Activated naive CD4-positive, alpha-beta T cell (primary cell): ENCODE results near the gene ALDH9A1.
"Not testable (repeated sequence)": the region's sequence is repeated elsewhere in the genome, so short reads cannot be mapped to it uniquely, and the experiment has no call there.

Experiments
- DNase-seq, 4 experiments: peaks; one replicate each; lab custom pipeline; 2025; lab: John Stamatoyannopoulos, UW

The ALDH9A1 gene

DNA sequence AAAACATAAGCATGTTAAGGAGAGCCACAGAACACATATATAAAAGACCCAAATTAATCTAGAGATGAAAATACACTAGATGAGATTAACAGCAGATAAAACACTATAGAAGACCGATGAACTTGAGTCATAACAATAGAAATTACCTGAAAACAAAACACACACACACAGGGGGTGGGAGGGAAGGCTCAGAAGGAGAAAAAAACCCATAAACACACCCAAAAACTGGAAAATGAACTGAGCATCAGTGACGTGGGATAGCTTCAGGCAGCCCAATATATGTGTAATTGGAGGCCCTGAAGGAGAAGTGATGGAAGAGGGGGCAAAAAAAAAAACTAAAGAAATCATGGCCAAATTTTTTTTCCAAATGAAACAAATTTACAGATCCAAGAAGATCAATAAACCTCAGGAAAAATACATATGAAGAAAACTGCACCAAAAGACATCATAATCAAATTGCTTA lies 11.4 kb downstream of the ALDH9A1 start:
- DNase-seq = no peak

DNA sequence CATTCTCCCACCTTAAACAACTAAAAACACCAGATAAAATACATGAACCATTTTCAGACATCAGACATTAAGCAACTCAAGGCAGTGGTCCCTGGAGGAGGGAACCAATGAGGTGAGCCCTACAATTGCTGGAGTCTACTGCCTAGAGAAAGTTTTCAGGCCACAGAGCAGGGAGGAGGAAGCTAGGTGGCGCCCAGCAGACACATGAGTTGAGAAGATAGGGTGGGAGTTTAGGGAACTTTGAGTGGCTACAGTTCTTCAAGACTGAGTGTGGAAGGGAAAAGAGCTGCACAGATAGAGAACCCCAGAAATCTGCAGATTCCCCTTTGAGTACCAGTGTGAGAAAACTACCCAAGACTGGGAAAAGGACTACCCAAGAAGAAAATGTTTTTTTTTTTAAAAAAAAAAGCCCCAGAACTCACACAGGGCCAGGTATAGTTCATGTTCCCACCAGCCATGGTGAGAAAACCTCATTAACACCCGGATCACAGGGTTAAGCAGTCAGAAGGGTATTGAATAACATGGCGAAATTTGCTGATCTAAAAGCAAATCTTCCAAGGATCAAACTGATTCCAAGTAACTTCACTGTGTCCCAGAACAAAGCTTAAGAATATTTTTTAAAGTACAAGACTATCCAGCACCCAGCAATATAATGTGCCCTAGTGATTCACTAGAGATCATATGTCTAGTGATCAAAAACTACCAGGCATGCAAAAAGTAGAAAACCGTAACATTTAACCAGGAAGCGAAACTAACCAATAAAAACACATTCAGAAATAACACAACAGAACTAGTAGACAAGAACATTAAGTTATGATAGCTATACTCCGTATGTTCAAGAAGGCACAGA lies 12.0 kb downstream of the ALDH9A1 start:
- DNase-seq = no peak

DNA sequence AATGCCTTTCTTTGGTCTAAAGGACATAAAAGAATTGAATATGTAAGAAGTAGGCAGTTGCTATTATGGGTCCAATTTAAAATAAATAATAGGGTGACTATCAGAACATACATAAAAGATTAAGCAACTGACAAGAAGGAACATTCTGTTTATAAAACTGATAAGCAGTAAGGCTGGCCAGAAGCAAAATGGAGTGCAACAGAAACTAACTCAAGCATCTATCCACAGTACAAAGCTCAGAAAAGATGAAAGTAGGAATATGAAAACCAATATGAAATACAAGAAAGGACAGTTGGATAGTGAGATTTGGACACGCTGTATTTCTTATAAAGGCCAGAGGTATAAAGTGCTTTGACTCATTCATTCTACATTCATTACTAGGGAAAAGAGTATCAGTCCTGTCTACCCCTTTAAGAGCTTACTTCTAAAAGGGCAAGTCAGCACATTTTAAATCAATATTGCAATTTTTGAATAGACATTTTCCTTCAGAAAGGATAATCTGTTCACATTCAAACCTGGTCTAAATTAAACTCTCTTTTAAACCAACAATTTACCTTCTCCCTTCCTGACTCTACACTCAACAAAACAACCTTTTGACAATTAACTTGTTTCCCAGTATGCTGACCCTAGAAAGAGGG lies 14.4 kb downstream of the ALDH9A1 start:
- DNase-seq = no peak

DNA sequence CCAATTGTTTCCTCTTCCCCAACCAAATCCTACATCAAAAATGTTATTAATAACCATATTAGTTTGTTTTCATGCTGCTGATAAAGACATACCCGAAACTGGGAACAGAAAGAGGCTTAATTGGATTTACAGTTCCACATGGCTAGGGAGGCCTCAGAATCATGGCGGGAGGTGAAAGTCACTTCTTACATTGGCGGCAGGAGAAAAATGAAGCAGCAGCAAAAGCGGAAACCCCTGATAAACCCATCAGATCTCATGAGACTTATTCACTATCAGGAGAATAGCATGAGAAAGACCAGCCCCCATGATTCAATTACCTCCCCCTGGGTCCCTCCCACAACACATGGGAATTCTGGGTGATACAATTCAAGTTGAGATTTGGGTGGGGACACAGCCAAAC lies 17.6 kb downstream of the ALDH9A1 start:
- DNase-seq = not testable (repeated sequence)

DNA sequence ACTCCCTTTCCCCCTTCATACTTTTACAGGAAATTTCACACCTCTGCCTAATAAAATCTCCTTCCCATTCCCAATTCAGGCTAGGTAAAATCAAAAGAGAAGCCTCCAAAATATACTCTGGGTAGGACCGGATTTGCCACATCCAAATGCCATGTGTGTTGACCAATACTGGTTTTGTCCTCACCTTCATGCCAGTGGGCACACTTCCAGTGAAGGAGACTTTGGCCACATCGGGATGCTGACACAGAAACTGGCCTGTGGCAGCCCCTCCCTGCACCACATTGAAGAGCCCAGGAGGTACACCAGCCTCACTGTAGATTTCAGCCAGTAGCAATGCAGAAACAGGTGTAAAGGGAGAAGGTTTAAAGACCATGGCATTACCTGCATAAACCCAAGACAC lies 18.1 kb downstream of the ALDH9A1 start:
- no peak for DNase-seq

DNA sequence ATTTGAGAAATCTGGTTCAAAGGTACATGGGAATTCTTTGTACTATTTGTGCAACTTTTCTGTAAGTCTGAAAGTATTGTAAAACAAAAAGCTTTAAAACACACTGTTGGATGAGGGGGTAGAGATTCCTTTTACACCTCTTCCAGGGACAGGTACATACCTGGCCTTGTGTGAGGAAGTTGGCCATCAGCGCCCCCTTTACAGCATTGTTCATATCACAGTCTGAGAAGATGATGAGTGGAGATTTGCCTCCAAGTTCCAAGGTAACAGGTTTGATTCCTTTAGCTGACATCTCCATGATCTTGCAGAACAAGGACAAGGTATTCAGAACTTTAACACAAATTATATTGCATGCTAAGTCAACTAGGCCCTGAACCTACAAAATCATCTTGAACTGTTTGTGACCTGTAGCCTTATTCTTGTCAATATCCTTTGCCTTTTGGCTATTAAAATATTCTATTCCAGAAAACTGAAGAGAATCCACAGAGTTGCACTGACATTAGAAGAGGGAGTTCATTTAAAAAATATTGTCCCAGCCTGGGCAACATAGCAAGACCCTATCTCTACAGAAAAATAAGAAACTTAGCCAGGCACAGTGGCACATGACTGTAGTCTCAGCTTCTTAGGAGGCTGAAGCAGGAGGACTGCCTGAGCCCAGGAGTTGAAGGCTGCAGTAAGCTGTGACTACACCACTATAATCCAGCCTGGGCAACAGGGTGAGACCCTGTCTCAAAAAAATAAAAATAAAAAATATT lies 18.9 kb downstream of the ALDH9A1 start:
- DNase-seq = no peak

DNA sequence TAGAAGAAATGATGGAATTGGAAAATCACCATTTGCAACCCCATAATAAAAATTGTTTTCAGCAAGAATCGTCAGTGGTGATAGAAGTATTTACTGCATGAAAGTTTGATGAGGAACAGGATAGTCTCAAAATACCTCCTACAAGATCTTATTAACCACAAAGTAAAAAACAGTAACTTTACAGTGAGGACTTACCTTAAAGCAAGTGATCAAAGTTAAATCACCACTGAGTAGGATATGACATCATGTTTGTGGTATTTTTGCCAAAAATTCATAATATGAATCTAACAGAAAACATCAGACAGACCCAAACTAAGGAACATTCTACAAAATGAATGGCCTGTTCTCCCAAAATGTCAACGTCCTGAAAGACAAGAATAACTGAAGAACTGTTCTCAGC lies 19.9 kb downstream of the ALDH9A1 start:
- DNase-seq = no peak

DNA sequence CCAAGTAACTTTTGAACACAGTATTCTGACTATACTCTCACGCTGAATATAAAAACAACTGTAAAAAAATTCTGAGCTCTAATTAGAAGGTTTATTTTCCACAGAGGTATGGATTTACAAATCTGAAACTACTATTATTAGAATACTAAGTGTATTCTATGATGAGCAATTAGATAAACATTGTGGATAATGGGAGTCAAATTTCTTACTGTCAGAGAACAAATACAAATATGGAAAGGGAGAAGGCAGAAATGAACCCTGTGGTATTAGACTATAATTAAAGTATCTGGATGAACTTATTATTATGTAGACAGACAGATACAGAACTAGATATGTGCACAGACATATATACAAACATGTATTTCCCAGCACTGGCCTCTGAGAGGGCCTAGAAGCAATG lies 22.6 kb downstream of the ALDH9A1 start:
- DNase-seq = no peak

DNA sequence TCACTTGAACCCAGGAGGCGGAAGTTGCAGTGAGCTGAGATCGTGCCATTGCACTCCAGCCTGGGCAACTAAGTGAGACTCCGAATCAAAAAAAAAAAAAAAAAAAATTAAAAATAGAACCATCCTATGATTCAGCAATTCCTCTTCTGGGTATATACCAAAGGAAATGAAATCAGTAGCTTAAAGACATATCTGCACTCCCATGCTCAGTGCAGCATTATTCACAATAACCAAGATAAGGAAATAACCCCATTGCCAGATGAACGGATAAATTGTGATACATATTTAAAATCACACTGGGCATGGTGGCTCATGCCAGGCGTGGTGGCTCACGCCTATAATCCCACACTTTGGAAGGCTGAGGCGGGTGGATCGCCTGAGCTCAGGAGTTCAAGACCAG lies 23.8 kb downstream of the ALDH9A1 start:
- DNase-seq = no peak

DNA sequence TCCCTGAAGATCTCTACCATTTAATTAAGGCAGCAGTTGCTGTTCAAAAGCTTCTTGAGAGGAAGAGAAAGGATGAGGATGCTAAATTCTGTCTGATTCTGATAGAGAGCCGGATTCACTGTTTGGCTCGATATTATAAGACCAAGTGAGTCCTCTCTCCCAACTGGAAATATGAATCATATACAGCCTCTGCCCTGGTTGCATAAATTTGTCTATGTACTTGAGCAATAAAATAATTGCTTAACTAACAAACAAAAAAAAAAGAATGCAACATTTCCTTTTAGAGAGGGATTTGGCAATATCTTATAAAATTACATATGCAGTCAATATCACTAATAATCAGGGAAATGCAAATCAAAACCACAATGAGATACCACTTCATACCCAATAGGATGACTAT lies 26.8 kb downstream of the ALDH9A1 start:
- no peak for DNase-seq

DNA sequence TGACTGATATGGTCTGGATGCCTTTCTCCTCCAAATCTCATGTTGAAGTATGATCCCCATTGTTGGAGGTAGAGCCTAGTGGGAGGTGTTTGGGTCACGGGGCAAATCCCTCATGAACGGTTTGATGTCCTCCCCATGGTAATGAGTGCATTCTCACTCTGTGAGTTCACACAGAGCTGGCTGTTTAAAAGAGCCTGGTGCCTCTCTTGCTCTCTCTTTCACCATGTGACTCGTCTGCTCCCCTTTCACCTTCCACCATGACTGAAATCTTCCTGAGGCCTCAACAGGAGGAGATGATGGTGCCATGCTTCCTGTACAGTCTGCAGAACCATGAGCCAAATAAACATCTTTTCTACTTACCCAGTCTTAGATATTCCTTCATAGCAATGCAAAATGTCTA lies 30.2 kb downstream of the ALDH9A1 start:
- no peak for DNase-seq

DNA sequence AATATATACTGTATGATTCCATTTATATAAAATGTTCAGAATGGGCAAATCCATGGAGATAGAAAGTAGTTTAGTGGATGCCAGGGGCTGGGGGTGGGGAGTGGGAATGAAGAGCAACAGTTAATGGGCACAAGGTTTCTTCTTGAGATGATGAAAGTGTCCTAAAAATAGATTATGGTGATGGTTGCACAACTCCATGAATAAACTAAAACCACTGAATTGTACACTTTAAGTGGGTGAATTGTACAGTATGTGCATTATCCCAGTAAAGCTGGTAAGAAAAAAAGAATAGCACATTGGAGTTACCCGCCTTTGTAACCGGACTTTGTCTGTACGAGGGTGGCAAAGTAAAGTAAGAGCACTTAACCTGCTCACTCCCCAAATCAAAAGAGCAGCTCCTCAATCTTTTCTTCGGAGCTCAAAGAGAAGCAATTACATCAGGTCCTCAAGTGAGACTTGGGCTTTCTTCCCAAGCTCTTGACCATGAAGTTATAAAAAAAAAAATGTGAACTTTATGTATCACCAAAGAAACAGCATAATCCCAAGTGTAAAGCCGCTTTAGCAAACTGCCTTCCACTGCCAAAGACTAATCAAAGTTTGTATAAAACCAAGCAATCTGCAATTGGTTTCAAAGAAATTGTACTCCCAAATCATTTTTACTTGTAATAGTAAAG lies 32.1 kb downstream of the ALDH9A1 start:
- DNase-seq = no peak

DNA sequence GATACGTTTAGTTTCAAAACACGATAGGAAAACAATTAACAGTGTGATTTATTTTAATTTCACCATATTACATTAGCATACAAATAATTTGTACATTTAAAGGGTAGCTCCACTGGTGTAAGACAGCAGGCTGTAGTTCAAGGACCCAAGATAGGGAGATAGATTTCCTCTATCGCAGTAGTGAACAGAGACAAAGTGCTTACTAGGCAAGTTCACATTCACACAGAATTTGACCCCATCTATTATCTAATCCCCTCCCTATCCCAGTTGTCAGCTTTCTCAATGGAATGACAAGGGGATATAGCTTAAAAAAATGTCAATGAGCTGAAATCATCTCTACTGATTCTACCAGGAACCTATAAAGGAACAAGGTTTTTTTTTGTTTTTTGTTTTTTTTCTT lies 36.2 kb downstream of the ALDH9A1 start:
- no peak for DNase-seq

DNA sequence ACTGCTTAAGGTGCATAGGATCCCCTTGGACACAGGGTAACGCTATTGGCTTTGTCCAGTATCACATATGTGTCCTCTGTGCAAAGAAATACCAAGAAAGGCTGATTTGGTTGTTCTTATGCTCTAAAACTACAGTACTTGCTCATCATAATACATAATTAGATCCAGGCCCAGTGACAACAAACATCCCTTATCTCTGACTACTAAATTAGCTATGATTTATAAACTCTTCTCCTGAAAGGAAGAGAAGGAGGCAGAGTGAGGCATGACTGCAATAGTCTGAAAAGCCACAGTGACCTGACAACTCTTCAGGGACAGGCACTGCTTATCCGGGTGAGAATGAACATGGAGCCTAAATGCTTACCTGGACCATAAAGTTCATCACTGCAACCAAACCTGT lies 36.7 kb downstream of the ALDH9A1 start:
- DNase-seq = no peak

DNA sequence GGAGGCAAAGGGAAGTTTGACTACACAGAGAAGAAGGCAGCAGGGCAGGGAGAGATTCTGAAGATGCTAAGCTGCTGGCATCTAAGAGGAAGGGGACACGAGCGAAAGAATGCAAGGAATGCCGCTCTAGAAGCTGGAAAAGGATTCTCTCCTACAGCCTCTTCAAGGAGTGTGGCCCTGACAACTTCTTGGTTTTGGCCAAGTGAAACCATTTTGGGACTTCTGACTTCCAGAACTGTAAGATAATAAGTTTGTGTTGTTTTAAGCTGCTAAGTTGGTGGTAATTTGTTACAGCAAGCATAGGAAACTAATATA lies 38.8 kb downstream of the ALDH9A1 start:
- no peak for DNase-seq

DNA sequence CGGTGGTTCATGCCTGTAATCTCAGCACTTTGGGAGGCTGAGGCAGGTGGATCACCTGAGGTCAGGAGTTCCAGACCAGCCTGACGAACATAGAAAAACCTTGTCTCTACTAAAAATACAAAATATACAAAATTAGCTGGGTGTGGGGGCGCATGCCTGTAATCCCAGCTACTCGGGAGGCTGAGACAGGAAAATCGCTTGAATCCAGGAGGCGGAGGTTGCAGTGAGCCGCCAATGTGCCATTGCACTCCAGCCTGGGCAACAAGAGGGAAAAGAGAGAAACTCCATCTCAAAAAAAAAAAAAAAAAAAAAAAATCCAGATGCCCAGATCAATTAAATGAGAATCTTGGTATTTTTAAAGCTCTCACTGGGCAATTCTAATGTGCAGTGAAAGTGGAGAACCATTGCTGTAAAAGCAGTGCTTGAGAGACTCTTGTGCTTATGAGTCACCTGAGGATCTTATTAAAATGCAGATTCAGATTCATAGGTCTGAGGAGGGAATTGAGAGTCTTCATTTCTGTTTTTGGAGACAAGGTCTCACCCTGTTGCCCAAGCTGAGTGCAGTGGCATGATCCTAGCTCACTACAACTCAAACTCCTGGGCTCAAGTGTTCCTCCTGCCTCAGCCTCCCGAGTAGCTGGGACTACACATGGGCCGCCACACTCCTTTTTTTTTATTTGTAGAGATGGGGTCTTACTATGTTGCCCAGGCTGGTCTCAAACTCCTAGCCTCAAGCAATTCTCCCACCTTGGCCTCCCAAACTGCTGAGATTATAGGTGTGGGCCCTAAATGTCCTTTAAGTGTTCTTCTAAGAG lies 39.4 kb downstream of the ALDH9A1 start:
- DNase-seq = not testable (repeated sequence)

DNA sequence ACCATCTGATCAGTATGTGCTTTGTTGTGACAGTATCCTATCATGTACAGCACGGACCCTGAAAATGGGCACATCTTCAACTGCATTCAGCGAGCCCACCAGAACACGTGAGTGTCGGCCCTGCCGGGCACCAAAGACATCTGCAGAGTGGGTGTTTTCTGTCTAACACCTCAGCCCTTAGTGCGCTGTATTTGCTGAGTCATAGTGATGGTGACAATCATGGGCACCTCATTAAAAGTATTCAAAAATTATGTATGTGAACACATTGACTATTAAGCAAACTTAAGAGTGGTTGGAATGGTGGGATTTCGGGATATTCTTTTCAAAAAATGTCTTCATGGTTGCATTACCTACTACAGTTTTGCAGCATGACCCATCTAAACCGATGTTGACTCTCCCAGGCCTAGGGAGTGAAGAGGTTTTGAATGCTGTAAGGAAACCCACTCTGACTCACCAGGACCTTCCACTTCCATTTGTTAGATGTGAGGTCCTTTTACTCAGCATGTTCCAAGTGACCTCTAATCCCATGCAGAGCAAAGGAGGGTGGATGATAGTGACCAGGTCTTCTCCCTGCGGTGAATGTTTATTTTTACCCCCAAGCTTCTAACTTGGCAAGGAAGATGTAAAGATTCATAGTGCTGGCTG lies 47.3 kb downstream of the ALDH9A1 start:
- DNase-seq = no peak

DNA sequence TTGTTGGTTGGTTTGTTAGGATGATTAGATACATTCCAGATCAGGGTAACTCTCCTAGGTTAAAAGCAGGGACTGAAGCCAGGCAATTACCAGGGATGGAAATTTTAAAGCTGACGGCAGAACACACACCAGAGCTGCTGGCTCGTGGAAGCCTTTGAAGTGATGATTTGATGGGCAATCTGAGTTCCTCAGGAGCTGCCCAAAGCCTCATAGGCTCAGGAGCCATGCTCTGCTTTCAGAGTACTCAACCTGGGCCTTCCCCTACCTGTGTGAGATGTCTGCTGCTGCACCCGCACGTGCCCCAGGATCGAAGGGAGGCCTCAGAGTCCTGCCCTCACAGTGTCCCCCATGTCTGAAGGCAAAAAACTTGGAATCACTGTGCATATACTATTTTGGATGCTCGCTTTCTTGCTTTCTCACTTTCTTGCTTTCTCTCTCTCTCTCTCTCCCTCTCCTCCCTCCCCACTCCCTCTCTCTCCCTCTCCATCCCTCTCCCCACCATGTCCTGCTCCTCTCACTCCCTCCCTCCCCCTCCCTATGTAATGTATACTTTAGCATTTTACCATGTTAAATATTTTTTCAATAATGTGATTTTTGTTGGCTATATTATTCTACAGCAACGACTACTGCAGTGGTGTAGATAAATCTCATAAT lies 49.3 kb downstream of the ALDH9A1 start:
- no peak for DNase-seq

DNA sequence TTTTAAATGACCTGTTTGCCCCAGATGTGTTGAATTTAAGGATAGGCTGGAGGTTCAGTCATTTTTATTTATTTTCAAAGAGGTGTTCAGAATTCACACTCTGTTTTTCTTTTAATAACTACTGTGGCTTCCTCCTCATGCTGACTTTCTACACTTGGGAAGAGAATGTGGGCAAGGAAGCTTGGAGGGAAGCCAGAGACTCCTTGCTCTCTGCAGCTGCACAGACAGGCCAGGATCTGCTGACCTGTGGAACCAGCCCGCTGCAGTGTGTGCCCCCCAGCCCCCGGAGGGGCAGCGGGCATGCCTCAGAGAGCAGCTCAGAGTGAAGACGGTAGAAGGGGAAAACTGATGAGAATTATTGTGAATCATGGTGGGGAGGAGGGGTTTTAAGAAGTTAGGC lies 50.4 kb downstream of the ALDH9A1 start:
- DNase-seq = no peak

DNA sequence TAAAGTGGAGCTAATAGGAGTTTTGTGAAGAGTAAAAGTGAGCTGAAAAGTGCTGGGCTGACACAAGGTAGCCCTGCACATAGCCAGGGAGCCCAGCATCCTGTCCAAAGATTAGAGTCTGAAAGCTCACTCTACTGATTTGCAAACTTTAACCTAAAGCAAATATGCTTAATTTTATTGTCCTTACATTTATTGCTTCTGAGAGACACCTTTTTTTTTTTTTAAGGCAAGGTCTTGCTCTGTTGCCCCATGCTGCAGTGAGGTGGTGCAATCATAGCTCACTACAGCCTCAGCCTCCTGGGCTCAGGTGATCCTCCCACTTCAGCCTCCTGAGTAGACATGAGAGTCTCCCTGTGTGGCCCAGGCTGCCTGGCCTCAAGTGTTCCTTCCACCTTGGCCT lies 50.8 kb downstream of the ALDH9A1 start:
- no peak for DNase-seq
